Measurements from ENCODE around the gene NME2.
"Not testable (repeated sequence)": the region's sequence is repeated elsewhere in the genome, so short reads cannot be mapped to it uniquely, and the experiment has no call there.

Gene NME2

GRCh38 chr17:51166198-51166986 is at the start of gene NME2:
Gene NME2, plus strand, starts transcription at chr17:51166411. Its CDS starts 420 bp downstream, at chr17:51166831.
- no peaks in the 10 kb centered on the region for H3K27me3 Mint-ChIP-seq
- peaks cover 27 to 36% of the 10 kb centered on the region in 2 donors for H3K4me1 Mint-ChIP-seq
- peak within 1 kb of the TSS; percentile 87 to 89 for H3K4me3 Mint-ChIP-seq
- ATAC-seq (replicated peaks) (peak; percentile 86 to 92), DNase-seq (peak; percentile 81)
- peak within 1 kb of the TSS; percentile 98 for H3K27ac Mint-ChIP-seq
- no peaks in the 10 kb centered on the region for H3K9me3 Mint-ChIP-seq
- H3K36me3 Mint-ChIP-seq = peaks cover 48 to 67% of the 10 kb centered on the region in 2 donors

- Mint-ChIP-seq H3K27ac (no peak overlapping the region), H3K36me3 (no peaks in the 10 kb centered on the region), H3K4me1 (peaks cover 28 to 67% of the 10 kb centered on the region in 2 donors), H3K9me3 (no peaks in the 10 kb centered on the region), H3K4me3 (peak overlapping the region in 1 of 2 donors; percentile 99), H3K27me3 (no peaks in the 10 kb centered on the region)
- DNase-seq (no peak), ATAC-seq (replicated peaks) (no peak)
These were observed 47.6 kb upstream of the NME2 start for GRCh38 chr17:51118330-51119195.

GRCh38 chr17:51119415-51120356 is 46.5 kb upstream of the NME2 start:
- peaks cover 28 to 65% of the 10 kb centered on the region in 2 donors for H3K4me1 Mint-ChIP-seq
- no peaks in the 10 kb centered on the region for H3K36me3 Mint-ChIP-seq
- DNase-seq = peak; percentile 26
- ATAC-seq (replicated peaks) = peak; percentile 24 to 26
- peak overlapping the region; percentile 97 to 99 for H3K4me3 Mint-ChIP-seq
- H3K27ac Mint-ChIP-seq = peak overlapping the region; percentile 97
- no peaks in the 10 kb centered on the region for H3K9me3 Mint-ChIP-seq
- no peaks in the 10 kb centered on the region for H3K27me3 Mint-ChIP-seq

- ATAC-seq (replicated peaks) (peak; percentile 35 to 50), DNase-seq (no peak)
- peak overlapping the region; percentile 97 to 99 for H3K4me3 Mint-ChIP-seq
- peak overlapping the region; percentile 97 for H3K27ac Mint-ChIP-seq
- no peaks in the 10 kb centered on the region for H3K27me3 Mint-ChIP-seq
- no peaks in the 10 kb centered on the region for H3K36me3 Mint-ChIP-seq
- no peaks in the 10 kb centered on the region for H3K9me3 Mint-ChIP-seq
- H3K4me1 Mint-ChIP-seq = peaks cover 28 to 62% of the 10 kb centered on the region in 2 donors
These were observed 45.9 kb upstream of the NME2 start for GRCh38 chr17:51120357-51120738.

- Mint-ChIP-seq H3K4me1 (peaks cover 28 to 59% of the 10 kb centered on the region in 2 donors), H3K4me3 (peak within 1 kb of the TSS; percentile 97 to 99), H3K9me3 (no peaks in the 10 kb centered on the region), H3K27me3 (no peaks in the 10 kb centered on the region), H3K36me3 (no peaks in the 10 kb centered on the region), H3K27ac (peak within 1 kb of the TSS; percentile 100)
- ATAC-seq (replicated peaks) = peak; percentile 80 to 87
- DNase-seq = peak; percentile 91
These were observed 45.2 kb upstream of the NME2 start, which contains the start of gene SPAG9 for GRCh38 chr17:51120739-51121619. Gene SPAG9, minus strand, starts transcription at chr17:51120868. Its CDS starts 212 bp downstream, at chr17:51120656.

- Mint-ChIP-seq H3K27ac (peak overlapping the region; percentile 100), H3K4me3 (peak overlapping the region; percentile 94 to 97), H3K36me3 (no peaks in the 10 kb centered on the region), H3K27me3 (no peaks in the 10 kb centered on the region), H3K9me3 (no peaks in the 10 kb centered on the region), H3K4me1 (peaks cover 29 to 51% of the 10 kb centered on the region in 2 donors)
- ATAC-seq (replicated peaks) (peak; percentile 38 to 54), DNase-seq (peak; percentile 78)
These were observed 44.4 kb upstream of the NME2 start for GRCh38 chr17:51121620-51122472.

- H3K9me3 Mint-ChIP-seq; ATAC-seq (replicated peaks); H3K36me3 Mint-ChIP-seq; H3K27me3 Mint-ChIP-seq; DNase-seq: not testable (repeated sequence)
- peaks cover 26 to 45% of the 10 kb centered on the region in 2 donors for H3K4me1 Mint-ChIP-seq
- peak overlapping the region; percentile 100 for H3K27ac Mint-ChIP-seq
- peak overlapping the region in 1 of 2 donors; percentile 94 for H3K4me3 Mint-ChIP-seq
These were observed 43.6 kb upstream of the NME2 start for GRCh38 chr17:51122473-51123115.

GRCh38 chr17:51124640-51125503 is 41.3 kb upstream of the NME2 start:
- Mint-ChIP-seq H3K27ac (no peak overlapping the region), H3K4me1 (peaks cover 22 to 30% of the 10 kb centered on the region in 2 donors), H3K9me3 (no peaks in the 10 kb centered on the region), H3K4me3 (no peak overlapping the region), H3K27me3 (no peaks in the 10 kb centered on the region), H3K36me3 (no peaks in the 10 kb centered on the region)
- ATAC-seq (replicated peaks) = no peak
- no peak for DNase-seq

GRCh38 chr17:51128076-51128475 is 38.1 kb upstream of the NME2 start:
- Mint-ChIP-seq H3K4me1 (peaks cover 10 to 21% of the 10 kb centered on the region in 2 donors), H3K27me3 (no peaks in the 10 kb centered on the region), H3K36me3 (no peaks in the 10 kb centered on the region), H3K27ac (no peak overlapping the region), H3K4me3 (no peak overlapping the region), H3K9me3 (no peaks in the 10 kb centered on the region)
- ATAC-seq (replicated peaks) (peak; percentile 45 to 64), DNase-seq (peak; percentile 26)

- Mint-ChIP-seq H3K9me3 (peaks cover 0 to 2% of the 10 kb centered on the region in 2 donors), H3K27me3 (no peaks in the 10 kb centered on the region), H3K4me1 (peaks cover 8 to 17% of the 10 kb centered on the region in 2 donors), H3K4me3 (no peak overlapping the region), H3K36me3 (no peaks in the 10 kb centered on the region), H3K27ac (peak overlapping the region; percentile 59)
- ATAC-seq (replicated peaks) (peak; percentile 33 to 71), DNase-seq (no peak)
These were observed 33.3 kb upstream of the NME2 start for GRCh38 chr17:51132964-51133319.

GRCh38 chr17:51133365-51133764 is 32.8 kb upstream of the NME2 start:
- no peak for DNase-seq
- Mint-ChIP-seq H3K36me3 (no peaks in the 10 kb centered on the region), H3K9me3 (peaks cover 0 to 2% of the 10 kb centered on the region in 2 donors), H3K27ac (peak overlapping the region; percentile 59), H3K27me3 (no peaks in the 10 kb centered on the region), H3K4me3 (no peak overlapping the region), H3K4me1 (peaks cover 6 to 13% of the 10 kb centered on the region in 2 donors)
- peak in 1 of 2 donors; percentile 8 for ATAC-seq (replicated peaks)
